ENCODE results near the gene CENPQ. TPM values are rescaled to one million over a fixed set of nuclear protein-coding genes. Genes with fewer than 3 reads are reported as not detected.

CENPQ gene, protein sequence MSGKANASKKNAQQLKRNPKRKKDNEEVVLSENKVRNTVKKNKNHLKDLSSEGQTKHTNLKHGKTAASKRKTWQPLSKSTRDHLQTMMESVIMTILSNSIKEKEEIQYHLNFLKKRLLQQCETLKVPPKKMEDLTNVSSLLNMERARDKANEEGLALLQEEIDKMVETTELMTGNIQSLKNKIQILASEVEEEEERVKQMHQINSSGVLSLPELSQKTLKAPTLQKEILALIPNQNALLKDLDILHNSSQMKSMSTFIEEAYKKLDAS
- 4.2 and 7.8 TPM in 2 replicates for total RNA-seq

DNA sequence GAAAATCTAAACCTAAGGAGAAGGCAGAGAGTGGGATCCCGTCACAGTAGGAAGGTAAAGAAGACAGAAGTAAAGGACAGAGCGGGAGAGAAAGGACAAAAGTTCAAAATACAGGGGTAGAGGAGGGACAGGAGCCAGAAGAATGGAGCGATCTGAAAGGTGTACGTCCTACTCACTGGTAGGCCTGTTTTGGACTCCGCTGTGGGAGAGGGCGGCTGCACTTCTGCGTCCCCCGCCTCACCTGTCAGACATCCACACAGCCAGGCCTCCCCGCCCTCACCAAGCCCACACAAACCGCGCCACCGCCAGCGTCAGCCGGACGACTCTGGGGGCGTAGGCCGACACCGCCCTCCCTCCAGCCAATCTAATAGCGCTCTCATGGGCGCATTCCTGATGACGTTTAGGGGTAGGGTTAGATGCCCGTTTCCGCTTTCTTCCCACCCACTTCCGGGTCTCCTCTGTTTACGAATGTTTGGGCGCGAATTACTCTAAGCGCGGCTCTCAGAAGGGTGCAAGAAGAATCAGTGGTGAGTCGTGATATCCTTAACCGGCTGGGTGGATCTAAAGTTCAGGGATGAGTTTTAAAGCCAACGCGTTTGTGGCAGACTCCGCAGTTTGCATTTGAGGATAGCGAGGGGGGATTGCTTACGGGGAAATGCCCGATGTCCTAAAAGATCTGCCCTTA is at the start of gene CENPQ, which contains the start of gene MMUT:
Gene CENPQ (plus strand): TSS at position 444 of the 685 bp plus-strand sequence. CDS start 6,807 bp downstream, outside the sequence.
Gene MMUT (minus strand): TSS at position 327 of the 685 bp plus-strand sequence. CDS start 3,787 bp downstream, outside the sequence.

GRCh38 chr6:49499623-49500022 is 36.5 kb downstream of the CENPQ start, which contains the start of gene GLYATL3:
Gene GLYATL3, plus strand, starts transcription at chr6:49499923. Its CDS starts 12,068 bp downstream, at chr6:49511991.

Other genes with a start within 250 kb of the CENPQ start
- 10.1 and 13.4 TPM in 2 replicates for gene MMUT, start 117 bp upstream of the CENPQ start, total RNA-seq
- not detected in 2 replicates for gene GLYATL3, start 36.6 kb downstream of the CENPQ start, total RNA-seq
- gene C6orf141, start 87.3 kb downstream of the CENPQ start, total RNA-seq = 30.7 and 34.2 TPM in 2 replicates
- gene RHAG, start 173.5 kb downstream of the CENPQ start, total RNA-seq = not detected in 2 replicates

All from vein endothelial cell (primary cell).